ENCODE data around the gene ADAMTS3. TPM values are rescaled to one million over a fixed set of nuclear protein-coding genes. Genes with fewer than 3 reads are reported as not detected.

ADAMTS3 gene
- total RNA-seq, 1 experiment from 2014 or later, result 0.39 TPM

- BruUV-seq (replicated peaks), result no TSS peak
- TF ChIP-seq CTCF (IDR thresholded peaks at IDR 0.05), result no peak
- TF ChIP-seq TCF7L2 (IDR thresholded peaks at IDR 0.05; ENCODE audit: low read depth, low read length), result no peak
- TF ChIP-seq SIN3A (IDR thresholded peaks at IDR 0.05; ENCODE audit: borderline replicate concordance, insufficient read depth, low read depth, low read length), result no peak
- TF ChIP-seq POLR2AphosphoS5 (IDR thresholded peaks at IDR 0.05; ENCODE audit: low read depth, low read length), result no peak
- no peak for TF ChIP-seq REST (IDR thresholded peaks at IDR 0.05; ENCODE audit: insufficient read depth in 1 of 2, low read depth in 2 of 2, low read length in 1 of 2)
- Histone ChIP-seq H3K9me3 (ENCODE audit: control insufficient read depth, insufficient read depth, low read depth, low read length) (no peaks in the 10 kb centered on the region), H3K4me1 (ENCODE audit: control insufficient read depth, insufficient read depth, low read length) (no peaks in the 10 kb centered on the region), H3K4me3 (ENCODE audit: low read depth in 2 of 2, low read length in 2 of 2) (no peak overlapping the region), H3K27me3 (ENCODE audit: control insufficient read depth, insufficient read depth, low read length) (no peaks in the 10 kb centered on the region), H3K27ac (ENCODE audit: low read length) (no peak overlapping the region), H3K36me3 (ENCODE audit: control insufficient read depth, insufficient read depth, low read length) (no peaks in the 10 kb centered on the region)
- ATAC-seq (no peak), DNase-seq (ENCODE audit: low read depth, low spot score) (no peak)
- POLR2A ChIA-PET, result no interaction called here
- in situ Hi-C loops (cut with HindIII; ENCODE audit: low pct_unique_long_range_greater_than_20kb, low sequenced_read_pairs) (no loop called here), intact Hi-C loops (cut with micrococcal nuclease; ENCODE audit: unreplicated experiment) (no loop called here)
- CTCF ChIA-PET, result no interaction called here
Observed at GRCh38 chr4:72378901-72379300, 190.1 kb downstream of the ADAMTS3 start.

- Histone ChIP-seq H3K27me3 (ENCODE audit: control insufficient read depth, insufficient read depth, low read length) (no peaks in the 10 kb centered on the region), H3K9me3 (ENCODE audit: control insufficient read depth, insufficient read depth, low read depth, low read length) (no peaks in the 10 kb centered on the region), H3K36me3 (ENCODE audit: control insufficient read depth, insufficient read depth, low read length) (no peaks in the 10 kb centered on the region), H3K4me3 (ENCODE audit: low read depth in 2 of 2, low read length in 2 of 2) (no peak overlapping the region), H3K27ac (ENCODE audit: low read length) (no peak overlapping the region), H3K4me1 (ENCODE audit: control insufficient read depth, insufficient read depth, low read length) (no peaks in the 10 kb centered on the region)
- CTCF ChIA-PET, result no interaction called here
- ATAC-seq (no peak), DNase-seq (ENCODE audit: low read depth, low spot score) (no peak)
- in situ Hi-C loops (cut with HindIII; ENCODE audit: low pct_unique_long_range_greater_than_20kb, low sequenced_read_pairs) (no loop called here), intact Hi-C loops (cut with micrococcal nuclease; ENCODE audit: unreplicated experiment) (no loop called here)
- BruUV-seq (replicated peaks), result no TSS peak
- POLR2A ChIA-PET, result no interaction called here
- TF ChIP-seq POLR2AphosphoS5 (IDR thresholded peaks at IDR 0.05; ENCODE audit: low read depth, low read length) (no peak), SIN3A (IDR thresholded peaks at IDR 0.05; ENCODE audit: borderline replicate concordance, insufficient read depth, low read depth, low read length) (no peak), CTCF (IDR thresholded peaks at IDR 0.05) (no peak), TCF7L2 (IDR thresholded peaks at IDR 0.05; ENCODE audit: low read depth, low read length) (no peak), REST (IDR thresholded peaks at IDR 0.05; ENCODE audit: insufficient read depth in 1 of 2, low read depth in 2 of 2, low read length in 1 of 2) (no peak)
Observed at GRCh38 chr4:72377491-72378194, 191.4 kb downstream of the ADAMTS3 start.

Measured in Panc1 (cell line).